Calu3 (cell line): ENCODE measurements around the gene SLC27A2. TPM values are rescaled to one million over a fixed set of nuclear protein-coding genes. Genes with fewer than 3 reads are reported as not detected.

Source experiments
- BruUV-seq: library from RNA; stranded (reverse); fragments of 400-500 nt; replicated peaks from 2 replicates; lab custom pipeline; 2021; lab: Mats Ljungman, UMichigan
- CTCF ChIA-PET: fragments of 300-600 bp; sonication (Branson Sonifier 250); formaldehyde crosslinking; loops from one replicate; lab custom pipeline; 2022; ENCODE audit warnings: antibody characterized with exemption; lab: Charles Lee
- DNase-seq: peaks from one replicate; pipeline ENCODE4 v3.0.0; 2022
- H3K27ac Mint-ChIP-seq: one replicate; pipeline ENCODE4 v1.8.0; 2022; ENCODE audit warnings: mixed read lengths; ENCODE audit not compliant: unreplicated experiment
- H3K27me3 Mint-ChIP-seq: one replicate; pipeline ENCODE4 v1.8.0; 2022; ENCODE audit warnings: mixed read lengths; ENCODE audit not compliant: unreplicated experiment
- H3K36me3 Mint-ChIP-seq: one replicate; pipeline ENCODE4 v1.8.0; 2022; ENCODE audit warnings: mild to moderate bottlenecking, moderate library complexity, mixed read lengths; ENCODE audit not compliant: insufficient read depth, unreplicated experiment
- H3K4me1 Mint-ChIP-seq: one replicate; pipeline ENCODE4 v1.8.0; 2022; ENCODE audit warnings: mild to moderate bottlenecking, low read depth, mixed read lengths; ENCODE audit not compliant: unreplicated experiment
- H3K4me3 Mint-ChIP-seq: one replicate; pipeline ENCODE4 v1.8.0; 2022; ENCODE audit warnings: mild to moderate bottlenecking, low read depth, moderate library complexity, mixed read lengths; ENCODE audit not compliant: unreplicated experiment
- H3K9me3 Mint-ChIP-seq: one replicate; pipeline ENCODE4 v1.8.0; 2022; ENCODE audit warnings: low read depth, mixed read lengths; ENCODE audit not compliant: unreplicated experiment
- CTCF ChIP-seq: fragments of 200-600 bp; IDR thresholded peaks from one replicate; pipeline ENCODE4 v1.8.0; 2022; ENCODE audit warnings: antibody characterized with exemption; ENCODE audit not compliant: unreplicated experiment
- intact Hi-C: fragments of 100-400 bp; cut with micrococcal nuclease; formaldehyde crosslinking; loops from one replicate; pipeline ENCODE4 v1.10.0; 2022; ENCODE audit not compliant: unreplicated experiment
- total RNA-seq: library from RNA; stranded (reverse); gene quantifications from 2 replicates; pipeline ENCODE4 v1.2.3, GENCODE V29; 2022

The SLC27A2 gene
- total RNA-seq, 1 experiment from 2014 or later, result 13.1 TPM

GRCh38 chr15:50209809-50210208 is 27.8 kb downstream of the SLC27A2 start:
- DNase-seq, result no peak
- Mint-ChIP-seq H3K27ac (no peak overlapping the region), H3K9me3 (peaks cover 11% of the 10 kb centered on the region), H3K36me3 (peaks cover 5% of the 10 kb centered on the region), H3K4me1 (no peaks in the 10 kb centered on the region), H3K27me3 (no peaks in the 10 kb centered on the region), H3K4me3 (no peak overlapping the region)
- CTCF ChIA-PET, result no interaction called here
- BruUV-seq, result no TSS peak
- no peak for TF ChIP-seq CTCF
- intact Hi-C loops, result no loop called here

DNA sequence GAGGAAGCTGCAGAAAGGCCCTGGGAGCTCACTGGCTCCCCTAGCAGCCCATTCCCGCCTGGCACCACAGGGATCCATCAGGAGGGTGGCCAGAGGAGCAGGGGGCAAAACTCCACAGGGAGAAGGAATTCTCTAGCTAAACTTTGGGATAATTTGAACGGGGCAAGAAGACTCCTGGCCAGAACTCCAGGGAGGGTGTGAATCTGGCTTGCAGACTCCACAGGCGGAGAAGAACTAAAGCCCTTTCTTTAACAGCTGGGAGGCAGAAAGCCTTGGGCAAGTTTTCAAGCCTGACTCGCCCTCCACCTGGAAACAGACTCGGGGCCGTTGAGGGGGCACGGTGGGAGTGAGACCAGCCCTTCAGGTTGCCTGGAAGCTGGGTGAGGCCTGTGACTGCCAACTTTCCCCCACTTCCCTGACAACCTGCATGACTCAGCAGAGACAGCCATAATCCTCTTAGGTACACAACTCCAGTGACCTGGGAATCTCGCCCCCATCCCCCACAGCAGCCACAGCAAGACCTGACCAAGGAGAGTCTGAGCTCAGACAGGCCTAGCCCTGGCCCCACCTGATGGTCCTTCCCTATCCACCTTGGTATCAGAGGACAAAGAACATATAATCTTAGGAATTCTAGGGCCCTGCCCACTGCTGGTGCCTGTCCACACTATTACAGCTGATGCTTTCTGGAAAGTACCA is 28.6 kb downstream of the SLC27A2 start:
- Mint-ChIP-seq H3K27me3 (no peaks in the 10 kb centered on the region), H3K9me3 (peaks cover 15% of the 10 kb centered on the region), H3K27ac (no peak overlapping the region), H3K36me3 (peaks cover 5% of the 10 kb centered on the region), H3K4me1 (no peaks in the 10 kb centered on the region), H3K4me3 (no peak overlapping the region)
- intact Hi-C loops, result no loop called here
- peak; percentile 24 for DNase-seq
- BruUV-seq, result no TSS peak
- TF ChIP-seq CTCF, result no peak
- CTCF ChIA-PET, result no interaction called here

DNA sequence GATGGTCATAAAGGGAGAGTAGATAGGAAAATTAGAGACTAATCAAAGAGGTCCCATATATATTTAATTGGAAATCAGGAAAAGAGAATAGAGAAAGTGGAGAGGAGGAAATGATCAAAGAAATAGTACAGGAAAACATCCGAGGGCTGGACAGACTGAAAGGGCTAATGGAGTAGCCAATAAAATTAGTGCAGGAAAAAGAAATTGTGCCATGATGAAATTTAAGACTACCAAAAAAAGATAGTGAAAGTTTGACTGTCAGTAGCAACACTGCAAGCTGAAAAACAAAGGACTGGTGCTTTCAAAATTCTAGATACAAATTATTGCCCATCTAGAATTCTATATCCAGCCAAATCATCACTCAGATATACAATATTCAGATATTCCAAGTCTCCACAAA is 36.3 kb downstream of the SLC27A2 start:
- no peak for TF ChIP-seq CTCF
- Mint-ChIP-seq H3K27ac (no peak overlapping the region), H3K9me3 (peaks cover 9% of the 10 kb centered on the region), H3K27me3 (no peaks in the 10 kb centered on the region), H3K4me1 (no peaks in the 10 kb centered on the region), H3K36me3 (no peaks in the 10 kb centered on the region), H3K4me3 (no peak overlapping the region)
- no TSS peak for BruUV-seq
- intact Hi-C loops, result no loop called here
- CTCF ChIA-PET, result interaction anchor here (0.7 kb wide), 2 partner anchors 124 to 401 kb away, joined by 5 to 8 read pairs; no protein-coding TSS in a partner anchor
- DNase-seq, result no peak

DNA sequence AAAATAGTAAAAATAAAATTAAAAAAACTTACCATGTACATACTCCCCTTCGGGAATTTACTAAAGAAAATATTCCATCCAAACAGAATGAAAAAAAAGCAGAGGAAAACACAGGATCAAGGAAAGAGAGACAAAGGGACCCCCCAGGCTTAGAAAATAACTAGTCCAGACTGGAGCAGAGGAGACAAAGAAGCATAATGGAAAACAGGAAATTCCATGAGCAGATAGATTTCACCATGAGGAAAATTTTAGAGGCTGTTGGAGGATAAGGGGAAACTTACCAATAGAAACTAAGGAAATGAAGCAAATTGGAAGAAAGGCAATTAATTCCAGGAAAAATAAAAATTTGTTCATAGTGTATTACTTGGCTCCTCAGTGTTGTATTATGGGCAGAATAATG is 36.7 kb downstream of the SLC27A2 start:
- intact Hi-C loops, result no loop called here
- Mint-ChIP-seq H3K9me3 (peaks cover 7% of the 10 kb centered on the region), H3K27me3 (no peaks in the 10 kb centered on the region), H3K36me3 (no peaks in the 10 kb centered on the region), H3K4me1 (no peaks in the 10 kb centered on the region), H3K4me3 (no peak overlapping the region), H3K27ac (no peak overlapping the region)
- TF ChIP-seq CTCF, result no peak
- DNase-seq, result no peak
- no TSS peak for BruUV-seq
- CTCF ChIA-PET, result no interaction called here
